Epithelial cell of esophagus (primary cell): ENCODE measurements around the gene MRTFA.
"Not testable (repeated sequence)": the region's sequence is repeated elsewhere in the genome, so short reads cannot be mapped to it uniquely, and the experiment has no call there.

Experiments
- DNase-seq: peaks from one replicate; pipeline ENCODE4 v3.0.0; 2010; ENCODE audit warnings: low read depth
- H3K4me3 ChIP-seq: 2 replicates; pipeline ENCODE4 v1.5.1; 2011; ENCODE audit warnings: mild to moderate bottlenecking, low read length, control low read depth
- TF ChIP-seq, protein P1 (sequence below): IDR thresholded peaks from 2 replicates; pipeline ENCODE4 v1.5.1; 2011; ENCODE audit warnings: low read depth, mild to moderate bottlenecking, low read length, control low read depth, inconsistent platforms; ENCODE audit not compliant: insufficient read depth; ENCODE audit errors: missing control alignments

Gene MRTFA

DNA sequence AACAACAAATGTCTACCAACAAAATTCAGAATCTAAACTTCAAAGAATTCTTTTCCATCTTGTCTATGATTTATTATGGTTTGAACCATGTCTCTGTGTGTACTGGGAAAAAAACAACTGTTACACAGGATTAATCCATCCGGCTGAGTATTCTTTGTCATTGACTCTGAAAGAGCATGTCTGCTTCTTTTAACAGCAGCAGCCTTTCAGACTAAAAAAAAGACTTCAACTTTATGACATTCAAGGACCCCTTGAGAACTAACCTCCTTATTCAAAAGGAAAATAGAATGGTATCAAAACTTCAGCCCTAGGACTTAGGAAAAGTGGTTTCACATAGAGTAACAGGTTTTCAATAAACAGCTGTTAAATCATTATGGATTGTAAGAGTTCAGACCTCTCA, 79.9 kb downstream of the MRTFA start:
- no peak for DNase-seq
- H3K4me3 ChIP-seq, result no peak overlapping the region
- TF ChIP-seq, protein P1, sequence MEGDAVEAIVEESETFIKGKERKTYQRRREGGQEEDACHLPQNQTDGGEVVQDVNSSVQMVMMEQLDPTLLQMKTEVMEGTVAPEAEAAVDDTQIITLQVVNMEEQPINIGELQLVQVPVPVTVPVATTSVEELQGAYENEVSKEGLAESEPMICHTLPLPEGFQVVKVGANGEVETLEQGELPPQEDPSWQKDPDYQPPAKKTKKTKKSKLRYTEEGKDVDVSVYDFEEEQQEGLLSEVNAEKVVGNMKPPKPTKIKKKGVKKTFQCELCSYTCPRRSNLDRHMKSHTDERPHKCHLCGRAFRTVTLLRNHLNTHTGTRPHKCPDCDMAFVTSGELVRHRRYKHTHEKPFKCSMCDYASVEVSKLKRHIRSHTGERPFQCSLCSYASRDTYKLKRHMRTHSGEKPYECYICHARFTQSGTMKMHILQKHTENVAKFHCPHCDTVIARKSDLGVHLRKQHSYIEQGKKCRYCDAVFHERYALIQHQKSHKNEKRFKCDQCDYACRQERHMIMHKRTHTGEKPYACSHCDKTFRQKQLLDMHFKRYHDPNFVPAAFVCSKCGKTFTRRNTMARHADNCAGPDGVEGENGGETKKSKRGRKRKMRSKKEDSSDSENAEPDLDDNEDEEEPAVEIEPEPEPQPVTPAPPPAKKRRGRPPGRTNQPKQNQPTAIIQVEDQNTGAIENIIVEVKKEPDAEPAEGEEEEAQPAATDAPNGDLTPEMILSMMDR, result no peak

DNA sequence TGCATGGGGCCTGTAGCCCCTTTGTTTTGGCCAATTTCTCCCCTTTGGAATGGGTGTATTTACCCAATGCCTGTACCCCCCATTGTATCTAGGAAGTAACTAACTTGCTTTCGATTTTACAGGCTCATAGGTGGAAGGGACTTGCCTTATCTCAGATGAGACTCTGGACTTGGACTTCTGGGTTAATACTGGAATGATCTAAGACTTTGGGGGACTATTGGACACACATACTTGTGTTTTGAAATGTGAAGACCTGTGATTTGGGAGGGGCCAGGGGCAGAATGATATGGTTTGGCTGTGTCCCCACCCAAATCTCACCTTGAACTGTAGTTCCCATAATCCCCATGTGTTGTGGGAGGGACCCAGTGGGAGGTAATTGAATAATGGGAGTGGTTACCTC, 82.5 kb downstream of the MRTFA start:
- H3K4me3 ChIP-seq, DNase-seq: not testable (repeated sequence)

DNA sequence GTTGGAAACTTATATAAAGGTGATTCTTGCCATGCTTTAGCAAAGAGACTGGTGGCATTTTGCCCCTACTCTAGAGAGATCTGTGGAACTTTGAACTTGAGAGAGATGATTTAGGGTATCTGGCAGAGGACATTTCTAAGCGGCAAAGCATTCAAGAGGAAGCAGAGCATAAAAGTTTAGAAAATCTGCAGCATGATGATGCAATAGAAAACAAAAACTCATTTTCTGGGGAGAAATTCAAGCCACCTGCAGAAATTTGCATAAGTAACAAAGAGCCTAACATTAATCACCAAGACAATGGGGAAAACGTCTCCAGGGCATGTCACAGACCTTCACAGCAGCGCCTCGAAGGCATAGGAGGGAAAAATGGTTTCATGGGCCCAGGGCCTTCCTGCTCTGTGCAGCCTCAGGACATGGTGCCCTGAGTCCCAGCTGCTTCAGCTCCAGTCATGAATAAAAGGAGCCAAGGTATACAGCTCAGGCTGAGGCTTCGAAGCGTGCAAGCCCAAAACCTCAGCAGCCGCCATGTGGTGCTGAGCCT, 83.4 kb downstream of the MRTFA start:
- TF ChIP-seq, protein P1, result no peak
- DNase-seq, result no peak
- H3K4me3 ChIP-seq, result no peak overlapping the region

DNA sequence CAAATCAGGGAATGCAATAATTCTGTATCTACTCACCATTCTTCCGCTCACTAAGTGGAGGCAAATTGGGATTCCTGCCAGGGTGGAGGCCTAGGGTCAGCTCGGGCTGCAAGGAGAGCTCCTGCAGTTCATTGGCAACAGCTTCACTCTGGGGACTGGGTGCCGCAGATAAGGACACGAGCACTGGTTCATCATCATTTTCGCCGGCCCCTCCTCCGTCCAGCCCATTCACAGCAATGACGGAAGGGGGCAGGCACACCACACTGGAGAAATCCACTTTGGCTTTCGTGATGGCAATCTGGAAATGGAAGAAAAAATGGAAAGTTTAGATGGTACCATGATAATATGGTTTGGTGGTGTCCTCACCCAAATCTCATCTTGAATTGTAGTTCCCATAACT, 84.4 kb downstream of the MRTFA start:
- no peak for DNase-seq

DNA sequence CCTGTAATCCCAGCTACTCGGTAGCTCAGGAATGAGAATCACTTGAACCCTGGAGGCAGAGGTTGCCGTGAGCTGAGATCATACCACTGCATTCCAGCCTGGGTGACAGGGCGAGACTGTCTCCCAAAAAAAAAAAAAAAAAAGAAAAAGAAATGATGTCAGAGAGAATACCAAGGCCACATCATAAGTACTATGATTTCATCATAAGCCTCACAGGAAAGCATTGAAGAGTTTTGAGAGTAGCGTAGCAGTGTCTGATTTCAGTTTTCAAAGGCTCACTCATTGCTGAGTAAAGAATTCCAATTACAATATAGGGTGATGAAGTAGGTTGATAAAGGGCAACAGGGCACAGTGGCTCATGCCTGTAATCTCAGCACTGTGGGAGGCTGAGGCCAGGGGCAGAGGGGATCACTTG, 88.8 kb downstream of the MRTFA start:
- no peak overlapping the region for H3K4me3 ChIP-seq
- TF ChIP-seq, protein P1, result no peak
- DNase-seq, result peak; percentile 10

More for the DNA sequence above, 84.4 kb downstream of the MRTFA start:
- TF ChIP-seq, protein P1, result no peak
- H3K4me3 ChIP-seq, result no peak overlapping the region

DNA sequence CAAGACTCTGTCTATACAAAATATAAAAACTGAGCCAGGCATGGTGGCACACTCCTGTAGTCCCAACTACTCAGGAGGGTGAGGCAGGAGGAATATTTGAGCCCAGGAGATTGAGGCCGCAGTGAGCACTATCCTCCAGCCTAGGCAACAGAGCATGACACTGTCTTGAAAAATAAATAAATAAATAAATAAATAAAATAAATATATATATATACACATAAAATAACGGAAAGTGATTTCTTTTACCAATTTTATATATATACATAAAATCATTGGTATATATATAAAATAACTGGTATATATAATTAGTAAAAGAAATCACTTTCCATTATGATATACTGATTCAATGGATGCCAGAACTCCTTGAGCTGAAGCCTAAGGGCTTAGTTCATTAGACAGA, 91.8 kb downstream of the MRTFA start:
- DNase-seq, result no peak
- TF ChIP-seq, protein P1, result no peak
- no peak overlapping the region for H3K4me3 ChIP-seq

DNA sequence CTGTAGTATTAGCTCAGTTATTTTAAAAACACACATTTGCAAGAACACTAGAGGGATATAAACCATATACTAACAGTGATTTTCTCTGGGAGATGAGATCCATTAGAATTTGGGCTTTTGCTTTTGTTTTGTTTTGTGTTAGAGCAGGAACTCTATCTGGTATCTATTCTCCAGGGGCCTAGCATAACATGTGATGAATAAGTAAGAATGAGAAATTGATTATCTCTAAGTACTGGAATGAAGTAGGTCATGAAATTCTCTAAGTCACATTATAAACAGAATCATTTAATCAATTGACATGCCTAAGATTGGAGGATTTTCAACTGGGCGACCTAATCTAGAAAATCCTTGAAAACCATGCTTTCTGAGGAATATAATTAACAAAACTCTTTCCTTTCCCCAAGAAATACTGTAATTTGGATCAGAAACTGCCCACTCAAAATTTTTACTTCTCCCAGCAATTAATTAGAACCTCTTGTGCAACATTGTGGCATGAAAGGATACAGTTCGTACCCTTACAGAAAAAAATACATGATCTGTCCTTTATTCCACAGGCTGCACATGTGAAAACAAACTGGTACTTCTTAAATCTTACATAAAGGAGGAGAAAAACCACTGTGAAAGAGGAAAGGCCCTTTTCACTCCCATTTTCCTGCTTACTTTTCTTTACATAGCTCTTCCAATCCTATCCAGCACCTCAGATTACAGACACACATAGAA, 93.5 kb downstream of the MRTFA start:
- DNase-seq, result no peak
- no peak overlapping the region for H3K4me3 ChIP-seq
- TF ChIP-seq, protein P1, result no peak
